Transverse colon (tissue), 4 donors: ENCODE measurements around the gene MUC5B. TPM values are rescaled to one million over a fixed set of nuclear protein-coding genes. Genes with fewer than 3 reads are reported as not detected.

Experiments used
- DNase-seq: peaks from one replicate; pipeline ENCODE4 v3.0.0-alpha.2; 2019
- H3K27ac ChIP-seq, 4 donors: fragments of 200-600 bp; sonication (generic); 2 replicates each; pipeline ENCODE4 v1.5.1; 2016 to 2018; ENCODE audit warnings: inconsistent platforms in 4 of 4
- H3K27me3 ChIP-seq: fragments of 200-600 bp; sonication (generic); 2 replicates; pipeline ENCODE4 v1.5.1; 2017; ENCODE audit warnings: inconsistent platforms
- H3K36me3 ChIP-seq, 4 donors: fragments of 200-600 bp; sonication (generic); 2 replicates each; pipeline ENCODE4 v1.5.1; 2017 to 2019; ENCODE audit warnings: inconsistent platforms in 4 of 4
- H3K4me1 ChIP-seq, 4 donors: fragments of 200-600 bp; sonication (generic); 2 replicates each; pipeline ENCODE4 v1.5.1; 2017 to 2020; ENCODE audit warnings: inconsistent platforms in 4 of 4
- H3K4me3 ChIP-seq, 4 donors: fragments of 200-600 bp; sonication (generic); 1 replicate in 1 of 4; 2 replicates in 3 of 4; pipeline versions ENCODE4 v1.5.1 to v1.6.1; 2017 to 2019; ENCODE audit warnings: inconsistent platforms in 4 of 4
- H3K9me3 ChIP-seq, 2 donors: fragments of 200-600 bp; sonication (generic); 2 replicates each; pipeline ENCODE4 v1.5.1; 2017 to 2019; ENCODE audit warnings: inconsistent platforms in 2 of 2
- CTCF ChIP-seq, 5 experiments: fragments of 200-600 bp in 3 of 5; fragments of 450-650 bp in 2 of 5; sonication (generic) in 3 of 5; IDR thresholded peaks; 1 replicate in 2 of 5; 2 replicates in 3 of 5; pipeline ENCODE4 v1.5.1; 2016 to 2017; ENCODE audit warnings: antibody characterized with exemption in 5 of 5, inconsistent platforms in 3 of 5, mild to moderate bottlenecking in 2 of 5, moderate library complexity in 1 of 5
- EP300 ChIP-seq: sonication (generic); formaldehyde crosslinking; IDR thresholded peaks from one replicate; pipeline ENCODE4 v1.6.1; 2017; ENCODE audit warnings: antibody characterized with exemption, low read depth
- POLR2A ChIP-seq: fragments of 450-650 bp; IDR thresholded peaks from one replicate; pipeline ENCODE4 v1.6.1; 2016; ENCODE audit warnings: antibody characterized with exemption, mild to moderate bottlenecking, moderate library complexity
- POLR2AphosphoS5 ChIP-seq, 3 donors: sonication (generic); formaldehyde crosslinking; IDR thresholded peaks; one replicate each; pipeline ENCODE4 v1.6.1; 2016; ENCODE audit warnings: antibody characterized with exemption in 3 of 3
- WGBS, 2 donors: methylation state at CpG; one replicate each; pipeline ENCODE4 v1.1.5; 2018; ENCODE audit warnings: low coverage in 1 of 2; 5-methylcytosine and 5-hydroxymethylcytosine counted together
- in situ Hi-C, 4 donors: fragments of 200-750 bp; cut with MboI; loops; one replicate each; pipeline versions ENCODE4 v1.15.0 to v1.15.1; 2017; ENCODE audit warnings: low sequenced_read_pairs in 3 of 4, low pct_ligation_motif_present in 1 of 4, low pct_unique_long_range_greater_than_20kb in 1 of 4
- intact Hi-C: fragments of 100-400 bp; cut with DNase I; formaldehyde crosslinking; loops from one replicate; pipeline ENCODE4 v1.15.1; 2023; ENCODE audit warnings: low total_unique reads
- total RNA-seq, 4 donors: library from RNA; depleted of rRNA; stranded (reverse); fragments of >200 nt; gene quantifications; one replicate each; pipeline ENCODE4 v1.1.0, GENCODE V29; 2016

The MUC5B gene
- total RNA-seq, 4 donors from 2014 or later: 58.0 to 825 (median 85.6) TPM

- Histone ChIP-seq H3K27me3 (no peaks in the 10 kb centered on the region), H3K4me1 (no peaks in the 10 kb centered on the region), H3K4me3 (no peak overlapping the region), H3K27ac (no peak overlapping the region), H3K9me3 (no peaks in the 10 kb centered on the region), H3K36me3 (no peaks in the 10 kb centered on the region)
- intact Hi-C loops (no loop called here), in situ Hi-C loops (no loop called here)
- 91 to 100% methylated on average over 4 to 31 of the region's 38 CpGs for WGBS, 2 donors
- TF ChIP-seq EP300: no peak
- no peak for TF ChIP-seq CTCF (IDR thresholded peaks at IDR 0.05)
- no peak for TF ChIP-seq POLR2A
- TF ChIP-seq POLR2AphosphoS5 (IDR thresholded peaks at IDR 0.05): no peak
- no peak for DNase-seq
Observed at GRCh38 chr11:1252371-1253102, 29.7 kb downstream of the MUC5B start.

GRCh38 chr11:1253103-1253485, 30.2 kb downstream of the MUC5B start:
- Histone ChIP-seq H3K9me3 (no peaks in the 10 kb centered on the region), H3K4me3 (no peak overlapping the region), H3K36me3 (no peaks in the 10 kb centered on the region), H3K4me1 (no peaks in the 10 kb centered on the region), H3K27me3 (no peaks in the 10 kb centered on the region), H3K27ac (no peak overlapping the region)
- intact Hi-C loops (no loop called here), in situ Hi-C loops (no loop called here)
- no peak for DNase-seq
- 66% methylated on average over 4 of the region's 9 CpGs; no CpG with 5 or more reads in 1 of the 2 donors for WGBS, 2 donors
- no peak for TF ChIP-seq CTCF (IDR thresholded peaks at IDR 0.05)
- TF ChIP-seq POLR2A: no peak
- TF ChIP-seq POLR2AphosphoS5 (IDR thresholded peaks at IDR 0.05): no peak
- no peak for TF ChIP-seq EP300

GRCh38 chr11:1254086-1254648, 31.3 kb downstream of the MUC5B start:
- no peaks in the 10 kb centered on the region for H3K36me3 ChIP-seq
- no peak for DNase-seq
- WGBS, 2 donors: 89% methylated on average over 22 of the region's 22 CpGs; no CpG with 5 or more reads in 1 of the 2 donors
- H3K27me3 ChIP-seq: no peaks in the 10 kb centered on the region
- TF ChIP-seq CTCF (IDR thresholded peaks at IDR 0.05) (no peak), POLR2A (no peak), EP300 (no peak), POLR2AphosphoS5 (IDR thresholded peaks at IDR 0.05) (no peak)
- H3K4me1 ChIP-seq: no peaks in the 10 kb centered on the region
- no peak overlapping the region for H3K4me3 ChIP-seq
- no peak overlapping the region for H3K27ac ChIP-seq
- no peaks in the 10 kb centered on the region for H3K9me3 ChIP-seq
- in situ Hi-C loops: no loop called here
- intact Hi-C loops: no loop called here

- in situ Hi-C loops (no loop called here), intact Hi-C loops (no loop called here)
- 92% methylated on average over 15 of the region's 19 CpGs; no CpG with 5 or more reads in 1 of the 2 donors for WGBS, 2 donors
- H3K9me3 ChIP-seq: no peaks in the 10 kb centered on the region
- H3K36me3 ChIP-seq: no peaks in the 10 kb centered on the region
- DNase-seq: no peak
- no peaks in the 10 kb centered on the region for H3K4me1 ChIP-seq
- no peaks in the 10 kb centered on the region for H3K27me3 ChIP-seq
- TF ChIP-seq EP300 (no peak), POLR2AphosphoS5 (IDR thresholded peaks at IDR 0.05) (no peak), POLR2A (no peak), CTCF (IDR thresholded peaks at IDR 0.05) (no peak)
- H3K27ac ChIP-seq: no peak overlapping the region
- H3K4me3 ChIP-seq: no peak overlapping the region
Observed at GRCh38 chr11:1254733-1255132, 31.9 kb downstream of the MUC5B start.
